ENCODE data around the gene MED4.

DNA sequence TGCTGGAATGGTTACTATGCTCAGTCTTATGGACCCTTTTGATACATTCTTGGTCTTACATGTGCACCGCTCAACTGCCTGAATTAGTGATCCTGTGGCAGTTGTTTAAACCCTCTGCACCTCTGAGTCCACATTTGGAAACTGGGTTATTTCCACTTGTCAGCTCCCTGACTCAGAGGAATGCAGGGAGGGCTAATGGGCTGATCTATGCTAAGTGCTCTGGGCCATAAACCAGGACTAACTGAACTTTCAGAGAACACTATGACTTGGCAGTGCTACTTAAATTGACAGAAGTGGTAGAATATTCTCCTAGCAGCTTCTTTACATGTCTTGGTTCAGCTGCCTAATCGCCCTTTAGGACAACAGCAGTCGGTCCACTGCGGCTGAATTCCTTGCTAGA is 26.8 kb upstream of the MED4 start:
- TF ChIP-seq, protein P1, sequence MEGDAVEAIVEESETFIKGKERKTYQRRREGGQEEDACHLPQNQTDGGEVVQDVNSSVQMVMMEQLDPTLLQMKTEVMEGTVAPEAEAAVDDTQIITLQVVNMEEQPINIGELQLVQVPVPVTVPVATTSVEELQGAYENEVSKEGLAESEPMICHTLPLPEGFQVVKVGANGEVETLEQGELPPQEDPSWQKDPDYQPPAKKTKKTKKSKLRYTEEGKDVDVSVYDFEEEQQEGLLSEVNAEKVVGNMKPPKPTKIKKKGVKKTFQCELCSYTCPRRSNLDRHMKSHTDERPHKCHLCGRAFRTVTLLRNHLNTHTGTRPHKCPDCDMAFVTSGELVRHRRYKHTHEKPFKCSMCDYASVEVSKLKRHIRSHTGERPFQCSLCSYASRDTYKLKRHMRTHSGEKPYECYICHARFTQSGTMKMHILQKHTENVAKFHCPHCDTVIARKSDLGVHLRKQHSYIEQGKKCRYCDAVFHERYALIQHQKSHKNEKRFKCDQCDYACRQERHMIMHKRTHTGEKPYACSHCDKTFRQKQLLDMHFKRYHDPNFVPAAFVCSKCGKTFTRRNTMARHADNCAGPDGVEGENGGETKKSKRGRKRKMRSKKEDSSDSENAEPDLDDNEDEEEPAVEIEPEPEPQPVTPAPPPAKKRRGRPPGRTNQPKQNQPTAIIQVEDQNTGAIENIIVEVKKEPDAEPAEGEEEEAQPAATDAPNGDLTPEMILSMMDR (IDR thresholded peaks at IDR 0.05), result no peak
- no peak for TF ChIP-seq POLR2A (IDR thresholded peaks at IDR 0.05)

All from Peyer's patch (tissue), 4 donors.